ENCODE results near the gene CDK5RAP3.
"Not testable (repeated sequence)": the region's sequence is repeated elsewhere in the genome, so short reads cannot be mapped to it uniquely, and the experiment has no call there.

The CDK5RAP3 gene

GRCh38 chr17:47993031-47993564 lies 22.2 kb downstream of the CDK5RAP3 start:
- Histone ChIP-seq H3K27me3 (replicated peaks; ENCODE audit: control insufficient read depth, insufficient read depth, low read length) (peaks cover 6% of the 10 kb centered on the region), H3K4me1 (ENCODE audit: control insufficient read depth, insufficient read depth, low read length) (no peaks in the 10 kb centered on the region), H3K9me3 (ENCODE audit: control insufficient read depth, low read length) (no peaks in the 10 kb centered on the region), H3K9ac (ENCODE audit: low read length) (no peak overlapping the region), H3K36me3 (ENCODE audit: control insufficient read depth, insufficient read depth, low read length, severe bottlenecking) (no peaks in the 10 kb centered on the region), H3K4me3 (ENCODE audit: low read length) (no peak overlapping the region)
- no peak for DNase-seq (ENCODE audit: low read depth)

GRCh38 chr17:47993964-47994363 lies 23.1 kb downstream of the CDK5RAP3 start:
- Histone ChIP-seq H3K27me3 (replicated peaks; ENCODE audit: control insufficient read depth, insufficient read depth, low read length) (peaks cover 6% of the 10 kb centered on the region), H3K9ac (ENCODE audit: low read length) (no peak overlapping the region), H3K4me1 (ENCODE audit: control insufficient read depth, insufficient read depth, low read length) (no peaks in the 10 kb centered on the region), H3K4me3 (ENCODE audit: low read length) (no peak overlapping the region), H3K9me3 (ENCODE audit: control insufficient read depth, low read length) (no peaks in the 10 kb centered on the region), H3K36me3 (ENCODE audit: control insufficient read depth, insufficient read depth, low read length, severe bottlenecking) (no peaks in the 10 kb centered on the region)
- no peak for DNase-seq (ENCODE audit: low read depth)

GRCh38 chr17:47994724-47995123 lies 23.8 kb downstream of the CDK5RAP3 start:
- Histone ChIP-seq H3K36me3 (ENCODE audit: control insufficient read depth, insufficient read depth, low read length, severe bottlenecking) (no peaks in the 10 kb centered on the region), H3K4me1 (ENCODE audit: control insufficient read depth, insufficient read depth, low read length) (no peaks in the 10 kb centered on the region), H3K27me3 (replicated peaks; ENCODE audit: control insufficient read depth, insufficient read depth, low read length) (peaks cover 6% of the 10 kb centered on the region), H3K9me3 (ENCODE audit: control insufficient read depth, low read length) (no peaks in the 10 kb centered on the region), H3K4me3 (ENCODE audit: low read length) (no peak overlapping the region), H3K9ac (ENCODE audit: low read length) (no peak overlapping the region)
- DNase-seq (ENCODE audit: low read depth) = no peak

DNA sequence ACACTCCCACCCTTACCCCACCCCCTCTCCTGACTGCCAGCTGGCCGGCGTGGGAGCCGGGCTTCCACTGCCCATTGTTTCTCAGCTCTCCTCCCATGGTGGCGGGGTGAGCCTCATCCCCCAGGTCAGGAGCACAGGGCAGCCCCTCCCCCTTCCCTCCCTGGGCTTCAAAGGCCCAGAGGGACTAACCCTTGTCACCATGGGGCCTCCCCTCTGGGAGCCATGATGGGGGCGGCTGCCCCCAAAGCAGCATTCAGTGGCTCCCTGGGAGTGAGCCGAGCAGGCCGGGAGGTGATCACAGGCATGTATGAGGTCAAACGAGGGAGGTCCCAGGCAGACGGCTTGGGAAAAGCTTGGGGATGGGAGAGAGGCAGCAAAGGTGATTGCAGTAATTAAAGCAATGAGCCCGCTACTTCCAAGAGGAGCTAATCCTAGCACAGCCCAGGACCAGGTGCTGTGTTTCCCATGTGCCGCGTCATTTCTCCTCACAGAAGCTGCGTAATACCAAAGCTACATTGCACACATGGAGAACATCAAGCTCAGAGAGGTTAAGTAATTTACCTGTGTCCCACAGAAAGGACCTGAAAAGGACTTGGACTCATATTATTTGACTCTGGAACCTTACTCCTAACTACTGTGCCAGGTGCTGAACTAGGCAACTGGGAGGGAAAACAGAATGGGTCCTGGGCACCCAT lies 24.5 kb downstream of the CDK5RAP3 start:
- DNase-seq (ENCODE audit: low read depth) = no peak
- Histone ChIP-seq H3K36me3 (ENCODE audit: control insufficient read depth, insufficient read depth, low read length, severe bottlenecking) (no peaks in the 10 kb centered on the region), H3K27me3 (replicated peaks; ENCODE audit: control insufficient read depth, insufficient read depth, low read length) (peaks cover 6% of the 10 kb centered on the region), H3K4me3 (ENCODE audit: low read length) (no peak overlapping the region), H3K4me1 (ENCODE audit: control insufficient read depth, insufficient read depth, low read length) (no peaks in the 10 kb centered on the region), H3K9me3 (ENCODE audit: control insufficient read depth, low read length) (no peaks in the 10 kb centered on the region), H3K9ac (ENCODE audit: low read length) (no peak overlapping the region)

DNA sequence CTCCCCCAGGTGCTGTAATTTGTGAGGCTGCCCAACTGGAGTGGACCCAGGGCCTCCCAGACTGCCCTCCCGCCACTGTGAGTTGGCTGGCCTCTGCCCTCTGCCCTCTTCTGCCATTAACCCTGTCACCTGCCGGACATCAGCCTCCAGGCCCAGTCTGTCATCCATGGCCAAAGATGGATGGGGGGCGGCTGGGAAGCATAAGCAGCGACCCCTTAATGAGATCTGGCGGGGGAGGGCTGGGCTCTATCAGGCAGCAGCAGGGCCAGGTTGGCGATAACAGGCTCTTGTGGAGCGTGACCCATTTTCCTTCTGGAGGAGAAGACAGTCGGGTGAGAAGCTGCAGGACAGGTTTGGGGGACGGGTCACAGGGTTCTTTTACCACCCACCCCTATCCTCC lies 25.3 kb downstream of the CDK5RAP3 start:
- Histone ChIP-seq H3K9me3 (ENCODE audit: control insufficient read depth, low read length) (no peaks in the 10 kb centered on the region), H3K4me1 (ENCODE audit: control insufficient read depth, insufficient read depth, low read length) (no peaks in the 10 kb centered on the region), H3K27me3 (replicated peaks; ENCODE audit: control insufficient read depth, insufficient read depth, low read length) (peaks cover 6% of the 10 kb centered on the region), H3K9ac (ENCODE audit: low read length) (no peak overlapping the region), H3K4me3 (ENCODE audit: low read length) (no peak overlapping the region), H3K36me3 (ENCODE audit: control insufficient read depth, insufficient read depth, low read length, severe bottlenecking) (no peaks in the 10 kb centered on the region)
- DNase-seq (ENCODE audit: low read depth) = no peak

DNA sequence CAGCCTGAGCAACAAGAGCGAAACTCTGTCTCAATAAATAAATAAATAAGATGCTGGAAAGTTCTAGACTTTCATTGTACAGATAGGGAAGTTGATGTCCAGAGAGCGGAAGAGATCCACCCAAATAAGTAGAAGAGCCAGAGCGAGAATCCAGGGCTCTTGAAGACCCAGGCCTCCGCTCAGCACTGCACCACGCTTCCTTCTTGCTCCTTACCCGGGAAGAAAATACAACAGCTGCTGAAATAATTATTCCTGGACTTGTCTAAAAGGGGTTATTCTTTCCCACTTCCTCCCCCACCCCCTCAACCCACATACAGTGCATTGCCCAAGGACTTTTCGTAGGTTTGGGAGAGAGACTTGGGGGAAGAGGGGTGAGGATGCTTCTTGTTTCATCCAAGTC lies 26.7 kb downstream of the CDK5RAP3 start:
- H3K36me3 ChIP-seq (ENCODE audit: control insufficient read depth, insufficient read depth, low read length, severe bottlenecking) = no peaks in the 10 kb centered on the region
- H3K9me3 ChIP-seq (ENCODE audit: control insufficient read depth, low read length) = no peaks in the 10 kb centered on the region
- peaks cover 13% of the 10 kb centered on the region for H3K4me1 ChIP-seq (ENCODE audit: control insufficient read depth, insufficient read depth, low read length)
- H3K27me3 ChIP-seq (replicated peaks; ENCODE audit: control insufficient read depth, insufficient read depth, low read length) = peaks cover 6% of the 10 kb centered on the region
- H3K4me3 ChIP-seq (ENCODE audit: low read length) = no peak overlapping the region
- no peak for DNase-seq (ENCODE audit: low read depth)
- H3K9ac ChIP-seq (ENCODE audit: low read length) = no peak overlapping the region

- no peak for DNase-seq (ENCODE audit: low read depth)
- no peaks in the 10 kb centered on the region for H3K9me3 ChIP-seq (ENCODE audit: control insufficient read depth, low read length)
- no peaks in the 10 kb centered on the region for H3K36me3 ChIP-seq (ENCODE audit: control insufficient read depth, insufficient read depth, low read length, severe bottlenecking)
- H3K4me1 ChIP-seq (ENCODE audit: control insufficient read depth, insufficient read depth, low read length) = peaks cover 18% of the 10 kb centered on the region
- no peak overlapping the region for H3K4me3 ChIP-seq (ENCODE audit: low read length)
- H3K27me3 ChIP-seq (replicated peaks; ENCODE audit: control insufficient read depth, insufficient read depth, low read length) = peaks cover 6% of the 10 kb centered on the region
- H3K9ac ChIP-seq (ENCODE audit: low read length) = no peak overlapping the region
Observed at GRCh38 chr17:47998044-47998443, 27.1 kb downstream of the CDK5RAP3 start.

GRCh38 chr17:47999582-47999981 lies 28.7 kb downstream of the CDK5RAP3 start:
- no peak overlapping the region for H3K9ac ChIP-seq (ENCODE audit: low read length)
- peaks cover 19% of the 10 kb centered on the region for H3K4me1 ChIP-seq (ENCODE audit: control insufficient read depth, insufficient read depth, low read length)

GRCh38 chr17:48001197-48001596 lies 30.3 kb downstream of the CDK5RAP3 start:
- Histone ChIP-seq H3K9me3 (ENCODE audit: control insufficient read depth, low read length) (no peaks in the 10 kb centered on the region), H3K27me3 (replicated peaks; ENCODE audit: control insufficient read depth, insufficient read depth, low read length) (no peaks in the 10 kb centered on the region), H3K9ac (ENCODE audit: low read length) (no peak overlapping the region), H3K4me1 (ENCODE audit: control insufficient read depth, insufficient read depth, low read length) (peaks cover 22% of the 10 kb centered on the region), H3K36me3 (ENCODE audit: control insufficient read depth, insufficient read depth, low read length, severe bottlenecking) (no peaks in the 10 kb centered on the region), H3K4me3 (ENCODE audit: low read length) (no peak overlapping the region)
- peak; percentile 42 for DNase-seq (ENCODE audit: low read depth)

More at GRCh38 chr17:47999582-47999981, 28.7 kb downstream of the CDK5RAP3 start:
- no peak for DNase-seq (ENCODE audit: low read depth)
- peaks cover 6% of the 10 kb centered on the region for H3K27me3 ChIP-seq (replicated peaks; ENCODE audit: control insufficient read depth, insufficient read depth, low read length)
- H3K36me3 ChIP-seq (ENCODE audit: control insufficient read depth, insufficient read depth, low read length, severe bottlenecking) = no peaks in the 10 kb centered on the region
- H3K4me3 ChIP-seq (ENCODE audit: low read length) = no peak overlapping the region
- H3K9me3 ChIP-seq (ENCODE audit: control insufficient read depth, low read length) = no peaks in the 10 kb centered on the region

DNA sequence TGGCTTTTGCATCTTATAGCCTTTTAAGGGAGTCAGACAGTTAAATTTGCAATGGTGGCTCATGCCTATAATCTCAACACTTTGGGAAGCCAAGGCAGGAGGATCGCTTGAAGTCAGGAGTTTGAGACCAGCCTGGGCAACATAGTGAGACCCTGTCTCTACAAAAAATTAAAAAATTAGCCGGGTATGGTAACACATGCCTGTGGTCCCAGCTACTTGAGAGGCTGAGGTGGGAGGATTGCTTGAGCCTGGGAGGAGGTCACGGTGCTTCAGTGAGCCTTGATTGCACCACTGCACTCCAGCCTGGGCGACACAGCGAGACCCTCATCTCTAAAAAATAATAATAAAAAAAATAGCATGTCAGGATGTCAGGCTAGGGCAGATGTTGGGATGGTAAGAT lies 30.7 kb downstream of the CDK5RAP3 start:
- H3K9ac ChIP-seq (ENCODE audit: low read length); H3K36me3 ChIP-seq (ENCODE audit: control insufficient read depth, insufficient read depth, low read length, severe bottlenecking); DNase-seq (ENCODE audit: low read depth); H3K27me3 ChIP-seq (replicated peaks; ENCODE audit: control insufficient read depth, insufficient read depth, low read length); H3K4me3 ChIP-seq (ENCODE audit: low read length); H3K9me3 ChIP-seq (ENCODE audit: control insufficient read depth, low read length): not testable (repeated sequence)
- peaks cover 22% of the 10 kb centered on the region for H3K4me1 ChIP-seq (ENCODE audit: control insufficient read depth, insufficient read depth, low read length)

- peak; percentile 83 for DNase-seq (ENCODE audit: low read depth)
- no peaks in the 10 kb centered on the region for H3K9me3 ChIP-seq (ENCODE audit: control insufficient read depth, low read length)
- peak overlapping the region; percentile 22 for H3K4me3 ChIP-seq (ENCODE audit: low read length)
- peak overlapping the region; percentile 77 for H3K9ac ChIP-seq (ENCODE audit: low read length)
- H3K4me1 ChIP-seq (ENCODE audit: control insufficient read depth, insufficient read depth, low read length) = peaks cover 25% of the 10 kb centered on the region
- no peaks in the 10 kb centered on the region for H3K36me3 ChIP-seq (ENCODE audit: control insufficient read depth, insufficient read depth, low read length, severe bottlenecking)
- H3K27me3 ChIP-seq (replicated peaks; ENCODE audit: control insufficient read depth, insufficient read depth, low read length) = no peaks in the 10 kb centered on the region
Observed at GRCh38 chr17:48002266-48002915, 31.5 kb downstream of the CDK5RAP3 start.

Measured in adipocyte (in vitro differentiated cells).